SK-N-SH treated with all-trans-retinoic acid at 6 μM for 48 hours (cell line): ENCODE measurements around the gene PLP2.

Experiments used
- ARNTL ChIP-seq: fragments of 450-650 bp; formaldehyde crosslinking; IDR thresholded peaks from 2 replicates; pipeline ENCODE4 v1.5.0; 2020; ENCODE audit warnings: low read depth, mild to moderate bottlenecking, moderate library complexity, borderline replicate concordance
- CSRNP3 ChIP-seq: fragments of 250-450 bp; sonication (Bioruptor Pico); IDR thresholded peaks from 2 replicates; pipeline ENCODE4 v1.5.1; 2021; ENCODE audit warnings: mild to moderate bottlenecking, moderate library complexity
- ESRRG ChIP-seq: fragments of 250-450 bp; sonication (Bioruptor Pico); IDR thresholded peaks from 2 replicates; pipeline ENCODE4 v1.6.1; 2021; ENCODE audit warnings: mild to moderate bottlenecking
- ISL1 ChIP-seq: fragments of 250-450 bp; sonication (Bioruptor Pico); IDR thresholded peaks from 2 replicates; pipeline ENCODE4 v2.1.2; 2022; ENCODE audit warnings: mild to moderate bottlenecking, moderate library complexity
- PATZ1 ChIP-seq: fragments of 250-450 bp; sonication (Bioruptor Pico); IDR thresholded peaks from 2 replicates; pipeline ENCODE4 v1.8.0; 2020; ENCODE audit warnings: mild to moderate bottlenecking, moderate library complexity, borderline replicate concordance
- POU6F1 ChIP-seq: fragments of 250-450 bp; sonication (Bioruptor Pico); IDR thresholded peaks from 2 replicates; pipeline ENCODE4 v1.8.0; 2021; ENCODE audit warnings: low read depth, mild to moderate bottlenecking, moderate library complexity, borderline replicate concordance
- TCF4 ChIP-seq: fragments of 250-450 bp; sonication (Bioruptor Pico); IDR thresholded peaks from 2 replicates; pipeline ENCODE4 v1.8.0; 2021; ENCODE audit warnings: mild to moderate bottlenecking, moderate library complexity, borderline replicate concordance
- ZC3H10 ChIP-seq: fragments of 250-450 bp; sonication (Bioruptor Pico); IDR thresholded peaks from 2 replicates; pipeline ENCODE4 v1.5.1; 2021; ENCODE audit warnings: mild to moderate bottlenecking, moderate library complexity
- TF ChIP-seq, protein P1 (sequence below): fragments of 250-450 bp; sonication (Bioruptor Pico); IDR thresholded peaks from 2 replicates; pipeline ENCODE4 v1.5.1; 2020; ENCODE audit warnings: low read depth, mild to moderate bottlenecking, moderate library complexity

DNA sequence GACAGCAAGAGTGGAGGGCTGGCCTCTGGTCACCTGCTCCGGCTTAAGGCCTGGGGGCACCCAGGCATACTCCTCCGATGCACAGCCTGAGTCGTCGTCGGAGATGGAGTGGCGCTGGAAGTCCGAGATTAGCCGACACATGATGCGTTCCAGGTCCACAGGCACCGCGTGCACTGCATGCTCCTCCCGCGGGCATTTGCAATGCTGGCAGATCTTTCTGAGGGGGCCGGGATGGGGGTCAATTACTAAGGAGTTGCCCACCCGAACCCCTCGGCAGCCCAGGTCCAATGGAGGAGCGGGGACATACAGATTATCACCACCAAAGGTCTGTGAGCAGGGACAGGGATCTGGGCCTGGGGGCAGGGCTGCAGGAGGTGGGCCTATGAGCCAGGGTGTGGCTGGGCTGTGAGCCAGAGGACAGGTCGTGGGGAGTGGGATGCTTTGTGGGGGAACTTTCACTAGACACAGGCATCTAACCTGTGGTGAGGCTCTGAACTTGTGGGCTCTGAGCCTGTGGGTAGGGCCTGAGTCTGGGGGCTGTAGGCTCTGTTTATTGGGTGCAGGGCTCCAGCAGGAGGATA is 12.1 kb downstream of the PLP2 start:
- TF ChIP-seq TCF4, result no peak
- TF ChIP-seq, protein P1, sequence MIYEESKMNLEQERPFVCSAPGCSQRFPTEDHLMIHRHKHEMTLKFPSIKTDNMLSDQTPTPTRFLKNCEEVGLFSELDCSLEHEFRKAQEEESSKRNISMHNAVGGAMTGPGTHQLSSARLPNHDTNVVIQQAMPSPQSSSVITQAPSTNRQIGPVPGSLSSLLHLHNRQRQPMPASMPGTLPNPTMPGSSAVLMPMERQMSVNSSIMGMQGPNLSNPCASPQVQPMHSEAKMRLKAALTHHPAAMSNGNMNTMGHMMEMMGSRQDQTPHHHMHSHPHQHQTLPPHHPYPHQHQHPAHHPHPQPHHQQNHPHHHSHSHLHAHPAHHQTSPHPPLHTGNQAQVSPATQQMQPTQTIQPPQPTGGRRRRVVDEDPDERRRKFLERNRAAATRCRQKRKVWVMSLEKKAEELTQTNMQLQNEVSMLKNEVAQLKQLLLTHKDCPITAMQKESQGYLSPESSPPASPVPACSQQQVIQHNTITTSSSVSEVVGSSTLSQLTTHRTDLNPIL (CRISPR knock-in tag), result no peak
- no peak for TF ChIP-seq PATZ1 (CRISPR knock-in tag)
- no peak for TF ChIP-seq ARNTL (CRISPR knock-in tag)
- TF ChIP-seq ISL1 (CRISPR knock-in tag), result no peak
- no peak for TF ChIP-seq CSRNP3 (CRISPR knock-in tag)
- TF ChIP-seq ZC3H10 (CRISPR knock-in tag), result no peak
- TF ChIP-seq ESRRG (CRISPR knock-in tag), result no peak
- TF ChIP-seq POU6F1 (CRISPR knock-in tag), result no peak
